H9 (cell line): Measurements from ENCODE around the gene SLC35F2. TPM values are rescaled to one million over a fixed set of nuclear protein-coding genes. Genes with fewer than 3 reads are reported as not detected.

Experiments
- DNase-seq: peaks from one replicate; pipeline ENCODE4 v3.0.0-alpha.2; 2017
- H2AFZ ChIP-seq: one replicate; pipeline ENCODE4 v1.6.1; 2013; ENCODE audit warnings: mild to moderate bottlenecking, low read length, control low read depth, moderate library complexity
- H2AK5ac ChIP-seq: 2 replicates; pipeline ENCODE4 v1.6.1; 2013; ENCODE audit warnings: low read length, control low read depth, mixed read lengths; ENCODE audit not compliant: insufficient read length
- H2BK120ac ChIP-seq: one replicate; pipeline ENCODE4 v1.6.1; 2013; ENCODE audit warnings: low read depth, mild to moderate bottlenecking, low read length, control low read depth, inconsistent platforms; ENCODE audit not compliant: poor library complexity, severe bottlenecking
- H2BK12ac ChIP-seq: 2 replicates; pipeline ENCODE4 v1.6.1; 2013; ENCODE audit warnings: low read length, control low read depth, mixed read lengths, low read depth; ENCODE audit not compliant: insufficient read length
- H2BK15ac ChIP-seq: 2 replicates; pipeline ENCODE4 v1.6.1; 2013; ENCODE audit warnings: low read depth, low read length, control low read depth
- H2BK20ac ChIP-seq: one replicate; pipeline ENCODE4 v1.6.1; 2013; ENCODE audit warnings: low read depth, mild to moderate bottlenecking, low read length, control low read depth, inconsistent platforms; ENCODE audit not compliant: poor library complexity, severe bottlenecking
- H2BK5ac ChIP-seq: 2 replicates; pipeline ENCODE4 v1.6.1; 2013; ENCODE audit warnings: low read length, control low read depth, mixed read lengths; ENCODE audit not compliant: insufficient read length
- H3K14ac ChIP-seq: 2 replicates; pipeline ENCODE4 v1.6.1; 2013; ENCODE audit warnings: low read length, control low read depth; ENCODE audit not compliant: insufficient read depth
- H3K18ac ChIP-seq: 2 replicates; pipeline ENCODE4 v1.6.1; 2013; ENCODE audit warnings: low read depth, mild to moderate bottlenecking, mixed read lengths, low read length, control low read depth; ENCODE audit not compliant: insufficient read length
- H3K23ac ChIP-seq: 2 replicates; pipeline ENCODE4 v1.6.1; 2013; ENCODE audit warnings: low read length, control low read depth, mixed read lengths, low read depth; ENCODE audit not compliant: insufficient read length
- H3K23me2 ChIP-seq: 2 replicates; pipeline ENCODE4 v1.6.1; 2013; ENCODE audit warnings: low read depth, mild to moderate bottlenecking, mixed read lengths, low read length, control low read depth; ENCODE audit not compliant: insufficient read length, poor library complexity, severe bottlenecking
- H3K27ac ChIP-seq: 2 replicates; pipeline ENCODE4 v1.5.1; 2013; ENCODE audit warnings: low read length, control low read depth, mixed read lengths, low read depth; ENCODE audit not compliant: insufficient read length
- H3K27me3 ChIP-seq: 2 replicates; pipeline ENCODE4 v1.6.1; 2013; ENCODE audit warnings: low read length, control low read depth, inconsistent platforms; ENCODE audit not compliant: insufficient read depth
- H3K4ac ChIP-seq: 2 replicates; pipeline ENCODE4 v1.6.1; 2013; ENCODE audit warnings: low read depth, mild to moderate bottlenecking, control low read depth, inconsistent platforms, low read length, moderate library complexity
- H3K4me1 ChIP-seq: 2 replicates; pipeline ENCODE4 v1.6.1; 2013; ENCODE audit warnings: low read length, control low read depth, inconsistent platforms; ENCODE audit not compliant: insufficient read depth
- H3K4me2 ChIP-seq: 2 replicates; pipeline ENCODE4 v1.6.1; 2013; ENCODE audit warnings: low read length, control low read depth, mixed read lengths; ENCODE audit not compliant: insufficient read length, insufficient read depth
- H3K56ac ChIP-seq: 2 replicates; pipeline ENCODE4 v1.6.1; 2013; ENCODE audit warnings: low read depth, mild to moderate bottlenecking, mixed read lengths, low read length, control low read depth; ENCODE audit not compliant: insufficient read length
- H3K79me1 ChIP-seq: 2 replicates; pipeline ENCODE4 v1.6.1; 2013; ENCODE audit warnings: low read depth, mild to moderate bottlenecking, moderate library complexity, low read length, control low read depth, inconsistent platforms; ENCODE audit not compliant: insufficient read depth, poor library complexity, severe bottlenecking
- H3K79me2 ChIP-seq: 2 replicates; pipeline ENCODE4 v1.6.1; 2013; ENCODE audit warnings: low read length, control low read depth, inconsistent platforms; ENCODE audit not compliant: insufficient read depth
- H3K9ac ChIP-seq: 2 replicates; pipeline ENCODE4 v1.6.1; 2013; ENCODE audit warnings: low read length, control low read depth, mixed read lengths; ENCODE audit not compliant: insufficient read length; ENCODE audit errors: extremely low read depth
- H3K9me3 ChIP-seq: one replicate; pipeline ENCODE4 v1.6.1; 2013; ENCODE audit warnings: low read depth, low read length, inconsistent platforms; ENCODE audit not compliant: control insufficient read depth
- H3T11ph ChIP-seq: one replicate; pipeline ENCODE4 v1.6.1; 2013; ENCODE audit warnings: mild to moderate bottlenecking, low read length, control low read depth, inconsistent platforms
- H4K20me1 ChIP-seq: one replicate; pipeline ENCODE4 v1.6.1; 2013; ENCODE audit not compliant: control insufficient read depth, insufficient read length, insufficient read depth
- H4K5ac ChIP-seq: 2 replicates; pipeline ENCODE4 v1.6.1; 2013; ENCODE audit warnings: low read depth, mild to moderate bottlenecking, mixed read lengths, low read length, control low read depth; ENCODE audit not compliant: insufficient read length
- H4K8ac ChIP-seq: replicated peaks from 2 replicates; pipeline ENCODE4 v1.6.1; 2013; ENCODE audit warnings: low read length, control low read depth, mixed read lengths, low read depth; ENCODE audit not compliant: insufficient read length
- H4K91ac ChIP-seq: 2 replicates; pipeline ENCODE4 v1.6.1; 2013; ENCODE audit warnings: low read depth, mild to moderate bottlenecking, moderate library complexity, mixed read lengths, low read length, control low read depth; ENCODE audit not compliant: insufficient read length
- H3K27ac Mint-ChIP-seq, 3 experiments: 2 replicates in 2 of 3; 3 replicates in 1 of 3; pipeline ENCODE4 v1.8.0; 2020 to 2021; ENCODE audit warnings: mixed read lengths in 3 of 3, mild to moderate bottlenecking in 1 of 3, moderate library complexity in 1 of 3
- H3K27me3 Mint-ChIP-seq: 2 replicates; pipeline ENCODE4 v1.8.0; 2021; ENCODE audit warnings: low read depth, mild to moderate bottlenecking, moderate library complexity, mixed read lengths
- H3K36me3 Mint-ChIP-seq, 3 experiments: 2 replicates in 2 of 3; 3 replicates in 1 of 3; pipeline ENCODE4 v1.8.0; 2020 to 2021; ENCODE audit warnings: low read depth in 3 of 3, mixed read lengths in 3 of 3; ENCODE audit not compliant: insufficient read depth in 1 of 3
- H3K4me1 Mint-ChIP-seq, 2 experiments: 2 replicates each; pipeline ENCODE4 v1.8.0; 2020; ENCODE audit warnings: mixed read lengths in 2 of 2
- H3K4me3 Mint-ChIP-seq, 2 experiments: 2 replicates in 1 of 2; 3 replicates in 1 of 2; pipeline ENCODE4 v1.8.0; 2020 to 2021; ENCODE audit warnings: mild to moderate bottlenecking in 2 of 2, mixed read lengths in 2 of 2, moderate library complexity in 1 of 2
- H3K9me3 Mint-ChIP-seq, 2 experiments: 2 replicates in 1 of 2; 3 replicates in 1 of 2; pipeline ENCODE4 v1.8.0; 2020; ENCODE audit warnings: mild to moderate bottlenecking in 2 of 2, mixed read lengths in 2 of 2, moderate library complexity in 1 of 2
- WGBS: extraction: QIAGEN DNeasy Blood & Tissue Kit; methylation state at CpG from one replicate; pipeline ENCODE4 v1.1.7; 2013; ENCODE audit warnings: missing lambda C conversion rate, low lambda C conversion rate, mixed read lengths; ENCODE audit not compliant: insufficient read length; ENCODE audit errors: extremely low coverage; 5-methylcytosine and 5-hydroxymethylcytosine counted together
- total RNA-seq: library from RNA; stranded (reverse); gene quantifications from 2 replicates; pipeline ENCODE4 v1.2.1, GENCODE V29; 2021
- TF ChIP-seq, protein P1 (sequence below): fragments of 200-600 bp; sonication (generic); conservative IDR thresholded peaks from 3 replicates; pipeline ENCODE4 v1.8.0; 2021; ENCODE audit warnings: antibody characterized with exemption, mild to moderate bottlenecking

Gene SLC35F2
- total RNA-seq, 1 experiment from 2014 or later = 24.0 TPM

- Mint-ChIP-seq H3K27me3 (no peaks in the 10 kb centered on the region), H3K36me3 (peaks cover 3 to 26% (median 20%) of the 10 kb centered on the region in 3 experiments; a peak in 6 of 7 replicates), H3K4me1 (peaks cover 11 to 17% of the 10 kb centered on the region in 2 experiments), H3K4me3 (no peak overlapping the region), H3K27ac (no peak overlapping the region; a peak in 1 of 7 replicates), H3K9me3 (no peaks in the 10 kb centered on the region)
- no peaks in the 10 kb centered on the region for H3K79me1 ChIP-seq
- H2BK120ac ChIP-seq = no peak overlapping the region
- no peak overlapping the region for H2AFZ ChIP-seq
- no peak overlapping the region for H3K4me2 ChIP-seq
- no peaks in the 10 kb centered on the region for H3K79me2 ChIP-seq
- no peak overlapping the region for H3K9ac ChIP-seq
- H3K14ac ChIP-seq = no peak overlapping the region
- H3K9me3 ChIP-seq = no peaks in the 10 kb centered on the region
- DNase-seq = no peak
- no peak overlapping the region for H4K8ac ChIP-seq
- H3K18ac ChIP-seq = no peak overlapping the region
- no peak overlapping the region for H2BK5ac ChIP-seq
- no peak overlapping the region for H3K23ac ChIP-seq
- no peak overlapping the region for H4K5ac ChIP-seq
- no peak overlapping the region for H3K4ac ChIP-seq
- H4K20me1 ChIP-seq = no peaks in the 10 kb centered on the region
- H2BK15ac ChIP-seq = no peak overlapping the region
- no peak overlapping the region for H2BK20ac ChIP-seq
- H2BK12ac ChIP-seq = no peak overlapping the region
- no peaks in the 10 kb centered on the region for H3K23me2 ChIP-seq
- H3K27me3 ChIP-seq = no peaks in the 10 kb centered on the region
- no peaks in the 10 kb centered on the region for H3K4me1 ChIP-seq
- TF ChIP-seq, protein P1, sequence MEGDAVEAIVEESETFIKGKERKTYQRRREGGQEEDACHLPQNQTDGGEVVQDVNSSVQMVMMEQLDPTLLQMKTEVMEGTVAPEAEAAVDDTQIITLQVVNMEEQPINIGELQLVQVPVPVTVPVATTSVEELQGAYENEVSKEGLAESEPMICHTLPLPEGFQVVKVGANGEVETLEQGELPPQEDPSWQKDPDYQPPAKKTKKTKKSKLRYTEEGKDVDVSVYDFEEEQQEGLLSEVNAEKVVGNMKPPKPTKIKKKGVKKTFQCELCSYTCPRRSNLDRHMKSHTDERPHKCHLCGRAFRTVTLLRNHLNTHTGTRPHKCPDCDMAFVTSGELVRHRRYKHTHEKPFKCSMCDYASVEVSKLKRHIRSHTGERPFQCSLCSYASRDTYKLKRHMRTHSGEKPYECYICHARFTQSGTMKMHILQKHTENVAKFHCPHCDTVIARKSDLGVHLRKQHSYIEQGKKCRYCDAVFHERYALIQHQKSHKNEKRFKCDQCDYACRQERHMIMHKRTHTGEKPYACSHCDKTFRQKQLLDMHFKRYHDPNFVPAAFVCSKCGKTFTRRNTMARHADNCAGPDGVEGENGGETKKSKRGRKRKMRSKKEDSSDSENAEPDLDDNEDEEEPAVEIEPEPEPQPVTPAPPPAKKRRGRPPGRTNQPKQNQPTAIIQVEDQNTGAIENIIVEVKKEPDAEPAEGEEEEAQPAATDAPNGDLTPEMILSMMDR = no peak
- no peak overlapping the region for H3K27ac ChIP-seq
- no CpG with 5 or more reads among the region's 7 CpGs for WGBS
- no peak overlapping the region for H4K91ac ChIP-seq
- no peak overlapping the region for H3K56ac ChIP-seq
- no peak overlapping the region for H3T11ph ChIP-seq
- H2AK5ac ChIP-seq = no peak overlapping the region
Observed at GRCh38 chr11:107789767-107790166, 68.8 kb downstream of the SLC35F2 start.
